ENCODE results near the gene SNTG2. TPM values are rescaled to one million over a fixed set of nuclear protein-coding genes. Genes with fewer than 3 reads are reported as not detected.

The SNTG2 gene
- total and polyA plus RNA-seq, 2 of the 13 experiments (the other 11 are each of a cell fraction or from before 2014, with no cell fraction given): not detected

DNA sequence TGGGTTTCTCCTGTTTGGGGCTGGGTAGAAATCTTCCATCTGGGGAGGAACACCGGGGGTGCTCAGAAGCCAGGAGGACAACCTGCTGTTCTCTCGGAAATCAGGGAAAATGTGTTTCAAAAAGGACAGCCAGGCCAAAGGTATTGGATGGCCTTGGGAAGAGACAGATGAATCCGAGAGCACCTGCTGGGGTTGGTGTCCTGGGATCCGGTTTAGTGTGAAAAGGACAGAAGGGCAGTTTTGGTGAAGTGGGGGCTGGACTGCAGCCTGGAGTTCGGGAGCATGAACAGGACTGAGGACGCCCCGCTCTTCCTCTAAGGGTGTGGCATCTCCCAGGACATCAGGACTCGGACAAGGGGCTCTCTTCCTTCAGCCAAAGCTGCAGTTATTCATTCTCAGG lies 24.9 kb upstream of the SNTG2 start (continued):
- no peak for TF ChIP-seq SMAD3 (CRISPR knock-in tag; IDR thresholded peaks at IDR 0.05)
- no peak for TF ChIP-seq NFE2 (CRISPR knock-in tag; IDR thresholded peaks at IDR 0.05)
- TF ChIP-seq ZNF670 (CRISPR knock-in tag; IDR thresholded peaks at IDR 0.05; ENCODE audit: borderline replicate concordance): no peak

DNA sequence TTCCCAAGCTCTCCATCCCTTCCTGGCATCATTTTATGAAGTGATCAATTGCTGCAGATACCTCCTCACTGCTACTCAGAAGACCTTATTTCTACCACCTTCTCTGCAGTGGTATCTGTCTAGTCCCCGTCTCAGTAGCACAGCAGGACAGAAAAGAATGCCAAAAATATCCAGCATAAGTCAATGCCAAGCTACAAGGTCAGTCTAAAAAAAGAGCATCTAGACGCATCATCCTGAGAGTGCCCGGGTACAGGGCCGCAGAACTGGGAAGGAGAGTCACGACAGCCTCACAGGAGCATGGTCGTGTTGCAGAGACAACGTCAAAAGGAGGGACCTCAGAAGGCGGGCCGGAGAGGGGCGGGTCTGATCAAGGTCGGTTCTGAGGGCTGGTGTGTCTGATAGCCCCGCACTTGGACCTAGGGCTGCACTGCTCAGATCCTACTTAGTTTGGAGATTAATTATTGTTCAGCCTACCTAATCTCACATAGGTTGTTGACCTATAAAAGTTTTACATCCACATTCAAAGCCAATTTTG lies 24.3 kb upstream of the SNTG2 start:
- Histone ChIP-seq H3K4me1 (ENCODE audit: insufficient read depth, low read length) (no peaks in the 10 kb centered on the region), H2AFZ (ENCODE audit: low read length) (no peak overlapping the region), H3K4me2 (ENCODE audit: low read depth, low read length) (no peak overlapping the region), H3K27ac (ENCODE audit: extremely low read length, insufficient read depth, low read length) (no peak overlapping the region), H3K4me3 (replicated peaks in 1 of 3; ENCODE audit: insufficient read depth in 1 of 3, low read depth in 2 of 3, low read length in 3 of 3) (no peak overlapping the region), H3K27me3 (ENCODE audit: control insufficient read depth in 1 of 2, insufficient read depth in 2 of 2, low read length in 2 of 2) (peaks cover 9 to 70% of the 10 kb centered on the region in 2 experiments), H3K79me2 (ENCODE audit: insufficient read depth, low read length) (no peaks in the 10 kb centered on the region), H3K9ac (ENCODE audit: insufficient read depth, low read depth, low read length) (no peak overlapping the region), H3K36me3 (replicated peaks in 1 of 2; ENCODE audit: control insufficient read depth in 1 of 2, insufficient read depth in 2 of 2, low read length in 2 of 2) (no peaks in the 10 kb centered on the region), H4K20me1 (ENCODE audit: insufficient read depth, low read length) (no peaks in the 10 kb centered on the region), H3K9me3 (ENCODE audit: low read length) (no peaks in the 10 kb centered on the region)
- intact Hi-C loops (cut with micrococcal nuclease; ENCODE audit: unreplicated experiment) (loop anchor here (5.0 kb wide), 1 partner anchor 434 kb away; no protein-coding TSS in a partner anchor), in situ Hi-C loops (cut with HindIII; ENCODE audit: extremely low pct_ligation_motif_present, low pct_unique_long_range_greater_than_20kb) (no loop called here)
- WGBS (ENCODE audit: low lambda C conversion rate): 5% methylated on average over 12 of the region's 12 CpGs
- POLR2A ChIA-PET: no interaction called here
- CTCF ChIA-PET (ENCODE audit: low intra/inter-chr PET ratio, low total read pairs): no interaction called here
- BruUV-seq (replicated peaks): no TSS peak
- FAIRE-seq (no peak), DNase-seq (ENCODE audit: low spot score) (no peak), ATAC-seq (no peak)
- no peak for TF ChIP-seq AKAP8 (CRISPR knock-in tag; IDR thresholded peaks at IDR 0.05)
- TF ChIP-seq ZNF33B (CRISPR knock-in tag; IDR thresholded peaks at IDR 0.05): no peak
- TF ChIP-seq, protein P1, sequence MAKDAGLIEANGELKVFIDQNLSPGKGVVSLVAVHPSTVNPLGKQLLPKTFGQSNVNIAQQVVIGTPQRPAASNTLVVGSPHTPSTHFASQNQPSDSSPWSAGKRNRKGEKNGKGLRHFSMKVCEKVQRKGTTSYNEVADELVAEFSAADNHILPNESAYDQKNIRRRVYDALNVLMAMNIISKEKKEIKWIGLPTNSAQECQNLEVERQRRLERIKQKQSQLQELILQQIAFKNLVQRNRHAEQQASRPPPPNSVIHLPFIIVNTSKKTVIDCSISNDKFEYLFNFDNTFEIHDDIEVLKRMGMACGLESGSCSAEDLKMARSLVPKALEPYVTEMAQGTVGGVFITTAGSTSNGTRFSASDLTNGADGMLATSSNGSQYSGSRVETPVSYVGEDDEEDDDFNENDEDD (CRISPR knock-in tag; IDR thresholded peaks at IDR 0.05; ENCODE audit: borderline replicate concordance): no peak
- no peak for TF ChIP-seq XRCC5 (optimal IDR thresholded peaks at IDR 0.05; ENCODE audit: low read length)
- TF ChIP-seq ZNF124 (CRISPR knock-in tag; IDR thresholded peaks at IDR 0.05): no peak
- TF ChIP-seq ZNF180 (CRISPR knock-in tag; IDR thresholded peaks at IDR 0.05; ENCODE audit: borderline replicate concordance, low read depth): no peak
- no peak for TF ChIP-seq NCOA5 (CRISPR knock-in tag; IDR thresholded peaks at IDR 0.05)
- no peak for TF ChIP-seq KLF13 (CRISPR knock-in tag; IDR thresholded peaks at IDR 0.05)
- no peak for TF ChIP-seq MTA1 (CRISPR knock-in tag; IDR thresholded peaks at IDR 0.05; ENCODE audit: borderline replicate concordance)
- TF ChIP-seq, protein P2, sequence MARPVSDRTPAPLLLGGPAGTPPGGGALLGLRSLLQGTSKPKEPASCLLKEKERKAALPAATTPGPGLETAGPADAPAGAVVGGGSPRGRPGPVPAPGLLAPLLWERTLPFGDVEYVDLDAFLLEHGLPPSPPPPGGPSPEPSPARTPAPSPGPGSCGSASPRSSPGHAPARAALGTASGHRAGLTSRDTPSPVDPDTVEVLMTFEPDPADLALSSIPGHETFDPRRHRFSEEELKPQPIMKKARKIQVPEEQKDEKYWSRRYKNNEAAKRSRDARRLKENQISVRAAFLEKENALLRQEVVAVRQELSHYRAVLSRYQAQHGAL (CRISPR knock-in tag; IDR thresholded peaks at IDR 0.05; ENCODE audit: not compliant biosample characterization): no peak
- TF ChIP-seq SKI (IDR thresholded peaks at IDR 0.05; ENCODE audit: partially characterized antibody): no peak
- no peak for TF ChIP-seq BCL6 (CRISPR knock-in tag; IDR thresholded peaks at IDR 0.05)
